ENCODE measurements around the gene GAS2L1. TPM values are rescaled to one million over a fixed set of nuclear protein-coding genes. Genes with fewer than 3 reads are reported as not detected.

The GAS2L1 gene
- total RNA-seq, 1 experiment from 2014 or later = 68.8 TPM

- no peaks in the 10 kb centered on the region for H3K27me3 ChIP-seq (ENCODE audit: control insufficient read depth, insufficient read depth, low read length)
- POLR2A ChIA-PET = no interaction called here
- DNase-seq (ENCODE audit: low read depth, low spot score) = no peak
- in situ Hi-C loops (cut with HindIII; ENCODE audit: low pct_unique_long_range_greater_than_20kb, low sequenced_read_pairs) = no loop called here
- CTCF ChIA-PET = no interaction called here
- TF ChIP-seq TCF7L2 (IDR thresholded peaks at IDR 0.05; ENCODE audit: low read depth, low read length) (no peak), SIN3A (IDR thresholded peaks at IDR 0.05; ENCODE audit: borderline replicate concordance, insufficient read depth, low read depth, low read length) (no peak), REST (IDR thresholded peaks at IDR 0.05; ENCODE audit: insufficient read depth in 1 of 2, low read depth in 2 of 2, low read length in 1 of 2) (no peak), POLR2AphosphoS5 (IDR thresholded peaks at IDR 0.05; ENCODE audit: low read depth, low read length) (no peak)
- H3K4me1 ChIP-seq (ENCODE audit: control insufficient read depth, insufficient read depth, low read length) = no peaks in the 10 kb centered on the region
- no TSS peak for BruUV-seq (replicated peaks)
- intact Hi-C loops (cut with micrococcal nuclease; ENCODE audit: unreplicated experiment) = no loop called here
- ATAC-seq = no peak
- no peak overlapping the region for H3K27ac ChIP-seq (ENCODE audit: low read length)
- H3K4me3 ChIP-seq (ENCODE audit: low read depth in 2 of 2, low read length in 2 of 2) = no peak overlapping the region
- H3K36me3 ChIP-seq (ENCODE audit: control insufficient read depth, insufficient read depth, low read length) = no peaks in the 10 kb centered on the region
- no peaks in the 10 kb centered on the region for H3K9me3 ChIP-seq (ENCODE audit: control insufficient read depth, insufficient read depth, low read depth, low read length)
These were observed 31.3 kb downstream of the GAS2L1 start for GRCh38 chr22:29337631-29338284.

- DNase-seq (ENCODE audit: low read depth, low spot score) (no peak), ATAC-seq (no peak)
- in situ Hi-C loops (cut with HindIII; ENCODE audit: low pct_unique_long_range_greater_than_20kb, low sequenced_read_pairs) (no loop called here), intact Hi-C loops (cut with micrococcal nuclease; ENCODE audit: unreplicated experiment) (no loop called here)
- no peaks in the 10 kb centered on the region for H3K36me3 ChIP-seq (ENCODE audit: control insufficient read depth, insufficient read depth, low read length)
- H3K4me1 ChIP-seq (ENCODE audit: control insufficient read depth, insufficient read depth, low read length) = no peaks in the 10 kb centered on the region
- no peak for TF ChIP-seq TCF7L2 (IDR thresholded peaks at IDR 0.05; ENCODE audit: low read depth, low read length)
- TF ChIP-seq REST (IDR thresholded peaks at IDR 0.05; ENCODE audit: insufficient read depth in 1 of 2, low read depth in 2 of 2, low read length in 1 of 2) = no peak
- no peak for TF ChIP-seq SIN3A (IDR thresholded peaks at IDR 0.05; ENCODE audit: borderline replicate concordance, insufficient read depth, low read depth, low read length)
- TF ChIP-seq POLR2AphosphoS5 (IDR thresholded peaks at IDR 0.05; ENCODE audit: low read depth, low read length) = no peak
- no peak for TF ChIP-seq CTCF (IDR thresholded peaks at IDR 0.05)
- no TSS peak for BruUV-seq (replicated peaks)
- CTCF ChIA-PET = interaction anchor here (0.6 kb wide), 1 partner anchor 40 kb away, joined by 11 read pairs; no protein-coding TSS in a partner anchor
- no peak overlapping the region for H3K4me3 ChIP-seq (ENCODE audit: low read depth in 2 of 2, low read length in 2 of 2)
- H3K9me3 ChIP-seq (ENCODE audit: control insufficient read depth, insufficient read depth, low read depth, low read length) = no peaks in the 10 kb centered on the region
- H3K27ac ChIP-seq (ENCODE audit: low read length) = no peak overlapping the region
- POLR2A ChIA-PET = no interaction called here
- no peaks in the 10 kb centered on the region for H3K27me3 ChIP-seq (ENCODE audit: control insufficient read depth, insufficient read depth, low read length)
These were observed 31.9 kb downstream of the GAS2L1 start for GRCh38 chr22:29338398-29338797.
